ENCODE results near the gene MOB3A. TPM values are rescaled to one million over a fixed set of nuclear protein-coding genes. Genes with fewer than 3 reads are reported as not detected.

MOB3A gene
- polyA plus RNA-seq, 1 donor = 20.8 TPM

DNA sequence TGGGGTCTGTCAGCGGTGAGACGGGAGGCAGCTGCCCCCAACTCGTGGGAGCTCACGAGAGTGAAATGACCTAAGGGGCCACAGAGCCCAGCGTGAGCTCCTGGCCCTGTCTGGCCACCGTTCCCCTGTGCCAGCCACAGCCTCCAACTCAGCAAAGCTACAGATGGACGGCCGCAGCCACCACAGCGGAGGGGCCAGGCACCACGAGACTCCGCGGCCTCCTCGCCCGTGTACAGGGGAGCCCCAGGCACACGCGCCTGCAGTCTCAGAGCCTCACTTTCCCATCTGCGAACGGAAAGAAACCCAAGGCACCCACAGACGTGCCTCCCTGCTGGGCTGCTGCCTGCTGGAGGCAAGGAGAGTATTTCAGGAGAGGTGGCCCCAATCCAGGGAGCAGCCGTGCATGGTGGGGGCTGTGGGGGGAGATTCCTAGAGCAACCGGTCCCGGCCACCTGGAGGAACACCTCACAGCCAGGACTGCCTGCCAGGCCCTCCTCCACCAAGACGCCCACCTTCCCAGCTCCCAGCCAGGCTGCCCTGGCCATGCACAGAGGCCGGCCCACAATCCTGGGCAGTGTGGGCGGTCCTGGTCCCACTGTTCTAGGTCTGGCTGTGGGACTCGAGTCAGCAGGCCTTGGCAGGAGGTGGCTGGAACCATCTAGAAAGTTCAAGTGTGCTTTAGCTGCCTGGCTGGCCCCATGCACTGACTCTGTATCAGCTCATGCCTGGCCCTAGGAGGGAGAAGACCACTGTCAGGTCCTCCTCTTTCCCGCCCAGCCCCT is 47.0 kb downstream of the MOB3A start:
- DNase-seq = peak in 1 of 2 donors; percentile 12

DNA sequence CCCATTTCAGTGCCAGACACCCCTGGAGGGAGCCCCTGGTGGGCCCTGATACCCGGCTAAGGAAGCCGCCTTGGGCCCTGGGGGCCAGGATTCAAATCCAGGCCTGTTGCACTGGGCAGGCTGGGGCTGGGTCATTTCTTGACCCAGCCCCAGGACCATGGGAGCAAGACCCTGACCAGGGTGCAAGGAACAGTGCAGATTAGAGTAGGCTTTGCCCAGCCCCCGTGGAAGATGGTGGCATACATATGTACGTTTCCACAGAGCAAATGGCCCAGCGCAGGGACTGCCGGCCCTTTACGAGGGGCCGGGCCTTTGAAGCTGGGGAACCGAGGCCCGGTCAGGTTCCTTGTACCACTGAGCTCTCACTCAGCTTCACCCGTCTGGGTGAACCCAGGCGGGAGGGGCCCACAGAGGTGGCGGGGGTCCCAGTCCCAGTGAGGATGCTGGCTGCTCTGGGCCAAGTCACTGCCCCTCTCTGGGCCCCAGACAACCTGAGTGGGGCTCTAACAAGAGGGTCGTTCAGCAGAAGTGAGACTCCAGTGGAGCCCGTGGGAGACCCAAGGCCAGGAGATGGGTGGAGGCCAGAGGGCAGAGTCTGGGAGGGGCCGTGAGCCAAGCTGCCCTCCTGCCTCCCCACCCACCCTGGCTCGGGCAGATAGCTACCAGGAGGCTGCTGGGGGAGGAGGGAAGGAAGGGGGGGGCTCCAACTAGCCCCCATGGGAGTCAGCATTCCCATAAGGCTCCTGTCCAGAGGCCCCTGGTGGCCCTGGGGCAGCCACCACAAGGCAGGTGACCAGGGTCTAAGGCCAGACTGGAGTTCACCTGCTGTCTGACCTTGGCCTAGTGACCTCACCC is 47.8 kb downstream of the MOB3A start:
- Histone ChIP-seq H3K4me1 (ENCODE audit: control insufficient read depth, insufficient read depth, low read length) (peaks cover 49% of the 10 kb centered on the region), H3K9me3 (ENCODE audit: control insufficient read depth, low read depth, low read length) (no peaks in the 10 kb centered on the region), H3K27ac (ENCODE audit: low read length) (peak overlapping the region; percentile 97), H3K27me3 (ENCODE audit: control insufficient read depth, insufficient read depth, low read length) (no peaks in the 10 kb centered on the region), H3K36me3 (ENCODE audit: control insufficient read depth, insufficient read depth, low read length) (peaks cover 56% of the 10 kb centered on the region), H3K4me3 (ENCODE audit: low read length) (peak overlapping the region; percentile 99)
- WGBS (ENCODE audit: insufficient coverage, low lambda C conversion rate) = no CpG with 5 or more reads among the region's 17 CpGs
- no peak for DNase-seq

More for the DNA sequence above, 47.0 kb downstream of the MOB3A start:
- H3K27me3 ChIP-seq (ENCODE audit: control insufficient read depth, insufficient read depth, low read length) = no peaks in the 10 kb centered on the region
- WGBS (ENCODE audit: insufficient coverage, low lambda C conversion rate) = no CpG with 5 or more reads among the region's 27 CpGs
- H3K4me3 ChIP-seq (ENCODE audit: low read length) = peak overlapping the region; percentile 99
- H3K4me1 ChIP-seq (ENCODE audit: control insufficient read depth, insufficient read depth, low read length) = peaks cover 45% of the 10 kb centered on the region
- peak overlapping the region; percentile 97 for H3K27ac ChIP-seq (ENCODE audit: low read length)
- H3K9me3 ChIP-seq (ENCODE audit: control insufficient read depth, low read depth, low read length) = no peaks in the 10 kb centered on the region
- H3K36me3 ChIP-seq (ENCODE audit: control insufficient read depth, insufficient read depth, low read length) = peaks cover 51% of the 10 kb centered on the region

DNA sequence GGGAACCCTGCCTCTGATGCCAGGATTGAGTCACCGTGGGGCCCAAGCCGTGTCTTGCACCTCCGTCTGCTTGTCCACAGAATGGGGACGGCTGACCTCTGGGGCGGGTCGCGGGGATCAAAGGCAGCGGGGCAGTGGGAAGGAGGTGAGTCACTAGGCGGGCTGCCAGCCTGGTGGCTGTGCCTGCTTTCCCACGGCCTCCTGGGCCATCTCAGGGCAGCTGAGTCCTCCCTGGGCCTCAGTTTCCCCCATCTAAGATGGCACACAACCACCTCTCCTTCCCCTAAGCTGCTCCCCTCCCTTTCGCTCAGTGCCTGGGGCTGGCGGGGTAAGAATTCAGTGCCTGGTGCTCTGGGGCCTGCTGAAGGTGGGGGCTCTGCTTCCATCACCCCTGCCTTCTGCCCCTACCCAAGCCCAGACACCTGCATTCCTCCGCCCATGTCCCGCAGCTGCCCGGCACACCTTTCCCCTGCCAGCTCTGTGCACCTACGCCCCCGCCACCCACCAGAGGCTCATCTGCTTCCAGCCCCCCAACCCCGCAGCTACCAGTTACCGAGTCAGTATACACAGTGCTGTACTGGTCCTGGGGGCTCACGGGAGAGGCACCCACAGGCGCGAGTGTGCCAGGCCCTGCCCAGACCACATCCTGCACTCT is 48.5 kb downstream of the MOB3A start:
- Histone ChIP-seq H3K27me3 (ENCODE audit: control insufficient read depth, insufficient read depth, low read length) (no peaks in the 10 kb centered on the region), H3K36me3 (ENCODE audit: control insufficient read depth, insufficient read depth, low read length) (peaks cover 63% of the 10 kb centered on the region), H3K4me3 (ENCODE audit: low read length) (no peak overlapping the region), H3K27ac (ENCODE audit: low read length) (no peak overlapping the region), H3K4me1 (ENCODE audit: control insufficient read depth, insufficient read depth, low read length) (peaks cover 56% of the 10 kb centered on the region), H3K9me3 (ENCODE audit: control insufficient read depth, low read depth, low read length) (no peaks in the 10 kb centered on the region)
- DNase-seq = peak in 1 of 2 donors; percentile 25
- no CpG with 5 or more reads among the region's 22 CpGs for WGBS (ENCODE audit: insufficient coverage, low lambda C conversion rate)

DNA sequence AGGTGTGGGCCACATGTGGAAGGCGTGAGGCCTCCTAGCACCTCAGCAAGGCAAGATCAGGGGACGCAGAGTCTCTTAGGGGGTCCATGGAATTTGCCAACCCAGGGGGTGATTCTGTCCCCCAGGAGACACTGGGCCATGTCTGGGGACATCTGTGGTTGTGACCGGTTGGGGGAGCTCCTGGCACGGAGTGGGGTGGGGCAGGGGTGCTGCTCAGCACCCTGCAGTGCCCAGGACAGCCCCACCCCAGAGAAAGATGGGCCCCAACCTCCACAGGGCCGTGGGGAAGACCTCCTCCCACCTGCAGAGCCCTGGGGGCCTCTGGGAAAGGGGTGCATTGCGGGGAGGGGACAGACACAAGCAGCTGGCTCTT is 49.1 kb downstream of the MOB3A start:
- H3K36me3 ChIP-seq (ENCODE audit: control insufficient read depth, insufficient read depth, low read length) = peaks cover 67% of the 10 kb centered on the region
- peaks cover 2% of the 10 kb centered on the region for H3K9me3 ChIP-seq (ENCODE audit: control insufficient read depth, low read depth, low read length)
- H3K27me3 ChIP-seq (ENCODE audit: control insufficient read depth, insufficient read depth, low read length) = no peaks in the 10 kb centered on the region
- no peak overlapping the region for H3K27ac ChIP-seq (ENCODE audit: low read length)
- DNase-seq = no peak
- H3K4me1 ChIP-seq (ENCODE audit: control insufficient read depth, insufficient read depth, low read length) = peaks cover 60% of the 10 kb centered on the region
- no peak overlapping the region for H3K4me3 ChIP-seq (ENCODE audit: low read length)
- no CpG with 5 or more reads among the region's 6 CpGs for WGBS (ENCODE audit: insufficient coverage, low lambda C conversion rate)

DNA sequence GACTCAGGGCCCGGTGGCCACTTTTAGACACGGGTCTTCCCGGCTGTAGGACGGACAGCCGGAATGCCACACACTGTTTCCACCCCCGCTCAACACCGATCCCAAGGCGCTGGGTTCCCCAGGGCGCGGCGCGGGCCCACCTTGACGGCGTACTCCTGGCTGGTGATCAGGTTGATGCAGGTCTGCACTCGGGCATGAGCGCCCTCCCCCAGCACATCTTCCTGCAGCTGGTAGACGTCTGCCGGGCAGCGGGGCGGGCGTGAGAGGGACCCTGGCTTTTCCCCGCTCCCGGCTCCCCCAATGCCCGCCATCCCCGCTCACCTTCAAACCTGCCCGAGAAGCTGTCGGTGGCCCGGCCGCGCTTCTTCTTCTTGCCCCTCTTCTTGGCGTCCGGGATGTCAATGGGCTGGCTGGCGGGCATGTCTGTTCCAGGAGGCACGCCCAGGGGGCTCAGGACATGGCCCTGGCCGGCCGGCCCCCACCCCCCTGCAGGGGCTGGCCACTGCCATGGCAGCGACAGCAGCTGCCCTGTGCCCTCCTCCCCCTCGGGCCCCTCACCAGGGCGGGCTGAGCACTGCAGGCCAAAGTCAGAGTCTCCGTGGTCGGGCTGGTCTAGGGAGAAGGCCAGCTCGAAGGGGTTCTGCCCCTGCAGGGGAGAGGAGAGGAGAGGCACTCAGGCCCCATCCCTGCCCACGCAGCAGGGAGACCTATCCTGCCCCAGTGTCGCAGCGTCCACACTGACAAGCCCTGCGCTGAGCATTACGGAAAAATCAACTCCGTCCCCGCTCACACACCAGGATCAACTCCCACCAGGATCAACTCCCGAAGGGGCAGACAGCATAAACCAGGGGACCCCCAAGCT is 49.8 kb downstream of the MOB3A start:
- H3K27ac ChIP-seq (ENCODE audit: low read length) = no peak overlapping the region
- H3K36me3 ChIP-seq (ENCODE audit: control insufficient read depth, insufficient read depth, low read length) = peaks cover 73% of the 10 kb centered on the region
- H3K9me3 ChIP-seq (ENCODE audit: control insufficient read depth, low read depth, low read length) = peaks cover 2% of the 10 kb centered on the region
- no peak for DNase-seq
- peaks cover 59% of the 10 kb centered on the region for H3K4me1 ChIP-seq (ENCODE audit: control insufficient read depth, insufficient read depth, low read length)
- no peak overlapping the region for H3K4me3 ChIP-seq (ENCODE audit: low read length)
- 100% methylated on average over 1 of the region's 50 CpGs for whole genome bisulfite sequencing (ENCODE audit: insufficient coverage, low lambda C conversion rate)
- H3K27me3 ChIP-seq (ENCODE audit: control insufficient read depth, insufficient read depth, low read length) = no peaks in the 10 kb centered on the region

DNA sequence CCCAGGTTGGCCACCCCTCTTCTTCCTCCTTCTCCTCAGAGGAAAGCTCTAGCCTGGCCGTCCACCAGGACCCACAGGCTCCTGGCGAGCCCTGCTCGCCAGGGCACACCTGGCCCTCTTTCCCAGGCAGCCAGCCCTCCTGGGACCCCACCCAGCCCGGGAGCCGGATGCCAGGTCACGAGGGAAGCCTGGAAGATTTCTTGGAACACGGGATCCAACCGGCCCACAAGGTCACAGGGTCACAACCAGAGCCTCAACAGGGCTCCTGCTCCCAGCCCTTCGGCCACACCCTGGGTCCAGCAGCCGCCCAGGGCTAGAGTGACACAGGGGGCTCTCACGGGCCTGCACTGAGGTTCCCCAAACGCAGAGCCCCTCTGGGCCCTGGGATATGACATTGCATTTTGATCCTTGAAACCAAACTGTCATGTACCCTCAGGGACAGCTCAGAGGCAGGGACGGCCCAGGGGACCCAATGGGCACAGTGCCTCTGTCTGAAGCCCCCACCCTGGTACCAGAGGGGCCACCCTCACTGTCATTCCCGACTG is 50.6 kb downstream of the MOB3A start:
- no CpG with 5 or more reads among the region's 14 CpGs for WGBS (ENCODE audit: insufficient coverage, low lambda C conversion rate)
- H3K36me3 ChIP-seq (ENCODE audit: control insufficient read depth, insufficient read depth, low read length) = peaks cover 80% of the 10 kb centered on the region
- H3K4me3 ChIP-seq (ENCODE audit: low read length) = no peak overlapping the region
- no peak for DNase-seq
- no peak overlapping the region for H3K27ac ChIP-seq (ENCODE audit: low read length)
- H3K4me1 ChIP-seq (ENCODE audit: control insufficient read depth, insufficient read depth, low read length) = peaks cover 66% of the 10 kb centered on the region
- H3K9me3 ChIP-seq (ENCODE audit: control insufficient read depth, low read depth, low read length) = peaks cover 2% of the 10 kb centered on the region
- H3K27me3 ChIP-seq (ENCODE audit: control insufficient read depth, insufficient read depth, low read length) = no peaks in the 10 kb centered on the region

DNA sequence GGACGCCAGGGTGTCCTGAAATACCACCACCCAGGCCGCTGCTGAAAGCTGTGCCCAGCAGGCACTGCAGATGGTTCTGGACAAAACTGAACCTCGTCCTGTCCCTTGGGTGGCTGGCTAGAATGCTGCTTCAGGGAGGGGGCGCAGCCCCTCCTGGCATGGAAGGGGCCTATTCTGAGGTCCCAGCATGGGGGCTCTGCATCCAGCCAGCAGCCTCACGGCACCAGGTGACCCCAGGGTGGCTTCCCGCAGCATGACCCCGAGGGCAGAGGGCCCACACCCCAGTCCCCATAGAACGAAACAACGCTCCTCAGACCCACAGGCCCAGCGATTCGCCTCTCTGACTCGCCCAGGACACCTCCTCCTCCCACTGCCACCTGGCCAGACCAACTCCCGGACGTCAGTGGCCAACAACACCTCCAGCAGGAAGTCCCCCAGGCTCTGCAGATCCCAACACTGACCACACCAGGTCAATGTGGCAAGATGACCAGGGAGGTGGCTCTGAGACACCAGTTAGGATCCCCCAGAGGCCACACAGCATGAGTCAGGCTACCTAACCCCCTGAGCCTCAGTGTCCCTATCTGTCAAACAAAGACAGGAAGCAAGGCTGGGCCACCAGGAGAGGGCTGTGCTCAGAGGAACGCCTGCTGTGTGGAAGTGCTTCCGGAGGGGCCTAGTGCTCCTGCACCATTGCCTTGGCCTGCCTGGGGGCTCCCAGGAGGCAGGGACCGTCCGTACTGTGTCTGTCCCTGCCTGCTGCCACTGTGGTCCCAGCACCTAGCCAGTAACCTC is 51.2 kb downstream of the MOB3A start:
- Histone ChIP-seq H3K36me3 (ENCODE audit: control insufficient read depth, insufficient read depth, low read length) (peaks cover 86% of the 10 kb centered on the region), H3K4me3 (ENCODE audit: low read length) (no peak overlapping the region), H3K27me3 (ENCODE audit: control insufficient read depth, insufficient read depth, low read length) (no peaks in the 10 kb centered on the region), H3K9me3 (ENCODE audit: control insufficient read depth, low read depth, low read length) (peaks cover 2% of the 10 kb centered on the region), H3K27ac (ENCODE audit: low read length) (no peak overlapping the region), H3K4me1 (ENCODE audit: control insufficient read depth, insufficient read depth, low read length) (peaks cover 67% of the 10 kb centered on the region)
- no peak for DNase-seq
- no CpG with 5 or more reads among the region's 18 CpGs for whole genome bisulfite sequencing (ENCODE audit: insufficient coverage, low lambda C conversion rate)

DNA sequence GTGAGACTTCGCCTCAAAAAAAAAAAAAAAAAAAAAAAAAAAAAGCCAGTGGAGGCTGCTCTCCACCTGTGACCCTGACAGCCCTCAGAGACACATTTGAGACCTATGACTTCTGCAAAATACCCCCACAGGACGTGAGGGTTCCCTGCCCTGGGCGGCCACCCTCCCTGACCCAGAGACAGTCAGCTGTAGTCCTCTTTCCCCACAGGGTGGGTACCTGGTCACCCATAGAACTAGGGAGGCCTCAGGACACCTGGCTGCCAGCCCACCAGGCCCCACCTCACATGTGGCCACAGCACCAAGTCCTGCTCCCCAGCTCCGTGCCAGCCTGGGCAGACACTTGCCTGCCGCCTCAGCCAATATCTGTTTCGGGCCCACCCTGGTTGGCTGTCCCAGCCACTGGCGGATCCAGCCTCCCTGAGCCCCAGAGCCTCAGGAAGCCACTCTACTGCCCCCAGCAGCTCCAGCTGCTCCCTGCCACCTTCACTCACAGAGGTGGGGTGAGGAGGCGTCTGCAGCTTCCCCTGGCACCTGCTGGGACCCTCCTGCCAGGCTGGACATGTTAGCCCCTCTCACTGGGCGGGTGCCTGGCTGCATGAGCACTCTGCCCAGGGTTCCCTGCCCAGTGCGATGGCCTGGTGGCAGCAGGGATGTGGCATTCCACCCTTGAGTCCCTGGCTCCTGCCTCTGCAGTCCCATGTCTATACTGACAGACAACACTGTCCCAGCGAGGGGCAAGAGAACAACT is 52.0 kb downstream of the MOB3A start:
- H3K27me3 ChIP-seq (ENCODE audit: control insufficient read depth, insufficient read depth, low read length) = no peaks in the 10 kb centered on the region
- peaks cover 60% of the 10 kb centered on the region for H3K4me1 ChIP-seq (ENCODE audit: control insufficient read depth, insufficient read depth, low read length)
- peak in 1 of 2 donors; percentile 3 for DNase-seq
- no peak overlapping the region for H3K4me3 ChIP-seq (ENCODE audit: low read length)
- peaks cover 92% of the 10 kb centered on the region for H3K36me3 ChIP-seq (ENCODE audit: control insufficient read depth, insufficient read depth, low read length)
- peaks cover 2% of the 10 kb centered on the region for H3K9me3 ChIP-seq (ENCODE audit: control insufficient read depth, low read depth, low read length)
- H3K27ac ChIP-seq (ENCODE audit: low read length) = no peak overlapping the region
- WGBS (ENCODE audit: insufficient coverage, low lambda C conversion rate) = no CpG with 5 or more reads among the region's 11 CpGs
